K562 (cell line): ENCODE measurements around the gene MRPL11. TPM values are rescaled to one million over a fixed set of nuclear protein-coding genes. Genes with fewer than 3 reads are reported as not detected.

Experiments
- ASH1L ChIP-seq: fragments of 450-650 bp; IDR thresholded peaks from 2 replicates; pipeline ENCODE4 v1.6.1; 2018; ENCODE audit warnings: borderline replicate concordance, mild to moderate bottlenecking, low read depth; ENCODE audit not compliant: partially characterized antibody
- ATF1 ChIP-seq, 2 experiments: fragments of 450-650 bp in 1 of 2; IDR thresholded peaks; 2 replicates each; pipeline ENCODE4 v1.6.1; 2016; ENCODE audit warnings: missing compliant biosample characterization in 1 of 2, missing genetic modification characterization in 1 of 2
- BHLHE40 ChIP-seq: IDR thresholded peaks from 2 replicates; pipeline ENCODE4 v1.6.1; 2011; ENCODE audit warnings: low read length, improper control_type of control experiment
- CBFB ChIP-seq: sonication (generic); formaldehyde crosslinking; IDR thresholded peaks from 2 replicates; pipeline ENCODE4 v1.4.0; 2020; ENCODE audit warnings: mild to moderate bottlenecking, missing genetic modification reagents
- CBX2 ChIP-seq: fragments of 200-600 bp; sonication (generic); IDR thresholded peaks from one replicate; pipeline ENCODE4 v1.6.1; 2012; ENCODE audit warnings: mild to moderate bottlenecking, low read length, inconsistent platforms; ENCODE audit not compliant: insufficient read depth, poor library complexity, severe bottlenecking
- EHMT2 ChIP-seq: fragments of 450-650 bp; IDR thresholded peaks from 2 replicates; pipeline ENCODE4 v1.6.1; 2018; ENCODE audit warnings: antibody characterized with exemption
- ETS2 ChIP-seq: IDR thresholded peaks from 2 replicates; pipeline ENCODE4 v1.6.1; 2016; ENCODE audit warnings: borderline replicate concordance, missing genetic modification characterization, mild to moderate bottlenecking, moderate library complexity, missing compliant biosample characterization; ENCODE audit not compliant: poor library complexity, severe bottlenecking
- FOXM1 ChIP-seq, 2 experiments: fragments of 450-650 bp in 1 of 2; sonication (generic) in 1 of 2; formaldehyde crosslinking in 1 of 2; IDR thresholded peaks; 2 replicates each; pipeline versions ENCODE4 v1.6.1 to v1.9.0; 2017 to 2022; ENCODE audit warnings: low read depth in 2 of 2, mild to moderate bottlenecking in 2 of 2, missing genetic modification reagents in 1 of 2, moderate library complexity in 1 of 2
- GATAD2B ChIP-seq: fragments of 450-650 bp; IDR thresholded peaks from 2 replicates; pipeline ENCODE4 v1.6.1; 2017; ENCODE audit warnings: mild to moderate bottlenecking, borderline replicate concordance
- HMGN3 ChIP-seq: IDR thresholded peaks from 2 replicates; pipeline ENCODE4 v1.6.1; 2011; ENCODE audit warnings: borderline replicate concordance, low read depth, mild to moderate bottlenecking, mixed read lengths, low read length; ENCODE audit not compliant: insufficient read length; ENCODE audit errors: extremely low read depth
- KDM4B ChIP-seq, 2 experiments: fragments of 450-650 bp in 1 of 2; sonication (generic) in 1 of 2; IDR thresholded peaks; 2 replicates each; pipeline ENCODE4 v1.6.1; 2016 to 2017; ENCODE audit warnings: borderline replicate concordance in 2 of 2, antibody characterized with exemption in 1 of 2, low read depth in 1 of 2, mild to moderate bottlenecking in 1 of 2
- LEF1 ChIP-seq: fragments of 450-650 bp; IDR thresholded peaks from 2 replicates; pipeline ENCODE4 v1.6.1; 2016; ENCODE audit warnings: mild to moderate bottlenecking
- MAFF ChIP-seq: IDR thresholded peaks from 2 replicates; pipeline ENCODE4 v1.6.1; 2012; ENCODE audit warnings: low read length, improper control_type of control experiment
- MCM7 ChIP-seq, 2 experiments: fragments of 450-650 bp; IDR thresholded peaks; 2 replicates each; pipeline ENCODE4 v1.6.1; 2016 to 2018
- MNT ChIP-seq, 2 experiments: fragments of 450-650 bp; conservative IDR thresholded peaks; 2 replicates each; pipeline ENCODE4 v1.6.1; 2017; ENCODE audit warnings: mild to moderate bottlenecking in 2 of 2, moderate library complexity in 2 of 2
- NELFE ChIP-seq: IDR thresholded peaks from 2 replicates; pipeline ENCODE4 v1.6.1; 2011; ENCODE audit warnings: mild to moderate bottlenecking; ENCODE audit not compliant: insufficient read depth, insufficient read length
- NFXL1 ChIP-seq: fragments of 450-650 bp; formaldehyde crosslinking; IDR thresholded peaks from 2 replicates; pipeline ENCODE4 v1.4.0; 2021; ENCODE audit warnings: mild to moderate bottlenecking
- PHF8 ChIP-seq: fragments of 200-600 bp; sonication (generic); IDR thresholded peaks from 2 replicates; pipeline ENCODE4 v1.6.1; 2012; ENCODE audit warnings: mixed run types, mild to moderate bottlenecking, inconsistent platforms, low read length, moderate library complexity, borderline replicate concordance
- RHOXF2B ChIP-seq: fragments of 250-450 bp; sonication (Bioruptor Pico); conservative IDR thresholded peaks from 2 replicates; pipeline ENCODE4 v1.5.1; 2021
- SETDB1 ChIP-seq: IDR thresholded peaks from one replicate; pipeline ENCODE4 v1.6.1; 2012; ENCODE audit warnings: low read length, control low read depth, inconsistent platforms
- SMARCA4 ChIP-seq: fragments of 450-650 bp; IDR thresholded peaks from 2 replicates; pipeline ENCODE4 v1.6.1; 2016
- TOE1 ChIP-seq, 2 experiments: fragments of 450-650 bp in 1 of 2; sonication (generic) in 1 of 2; formaldehyde crosslinking in 1 of 2; IDR thresholded peaks; 2 replicates each; pipeline versions ENCODE4 v1.7.1 to v1.8.0; 2016 to 2022; ENCODE audit warnings: borderline replicate concordance in 2 of 2, mild to moderate bottlenecking in 2 of 2, antibody characterized with exemption in 1 of 2, inconsistent platforms in 1 of 2, low read depth in 1 of 2, missing genetic modification reagents in 1 of 2, moderate library complexity in 1 of 2
- ZNF12 ChIP-seq: sonication (generic); formaldehyde crosslinking; IDR thresholded peaks from 2 replicates; pipeline ENCODE4 v1.4.0; 2020; ENCODE audit warnings: mild to moderate bottlenecking, missing genetic modification reagents
- ZNF224 ChIP-seq: sonication (generic); formaldehyde crosslinking; IDR thresholded peaks from 2 replicates; pipeline ENCODE4 v1.8.0; 2022; ENCODE audit warnings: mild to moderate bottlenecking, missing genetic modification reagents
- ZNF23 ChIP-seq: fragments of 250-450 bp; sonication (Bioruptor Pico); IDR thresholded peaks from 2 replicates; pipeline ENCODE4 v1.4.0; 2020; ENCODE audit warnings: mild to moderate bottlenecking
- ZNF316 ChIP-seq: fragments of 450-650 bp; IDR thresholded peaks from 2 replicates; pipeline ENCODE4 v1.6.1; 2016
- polyA plus RNA-seq, 8 experiments: library from polyadenylated mRNA; depleted of rRNA in 4 of 8; stranded (reverse) in 5 of 8; unstranded in 3 of 8; fragments of >200 nt; fragmentation: Nextera tagmentation in 2 of 8; fragmentation: Illumina TruSeq in 1 of 8; extraction: Ambion mirVana in 2 of 8; extraction: Trizol in 1 of 8; gene quantifications; 2 replicates each; pipeline versions ENCODE4 v1.2.1 to v1.2.3, GENCODE V29; 2011 to 2014; ENCODE audit warnings: inconsistent platforms in 1 of 8, missing spikeins in 1 of 8
- total RNA-seq, 7 experiments: library from RNA; depleted of rRNA in 6 of 7; stranded (reverse); fragments of >200 nt in 6 of 7; fragmentation: Illumina TruSeq in 2 of 7; extraction: Trizol in 2 of 7; gene quantifications; 2 replicates each; pipeline versions ENCODE4 v1.2.1 to v1.2.3, GENCODE V29; 2011 to 2021; ENCODE audit warnings: low replicate concordance in 1 of 7
- TF ChIP-seq, protein P1 (sequence below): fragments of 250-450 bp; sonication (Bioruptor Pico); IDR thresholded peaks from 2 replicates; pipeline ENCODE4 v1.8.0; 2022; ENCODE audit warnings: inconsistent platforms

The MRPL11 gene
- total and polyA plus RNA-seq, 9 of the 15 experiments (the other 6 are each of a cell fraction or from before 2014, with no cell fraction given) = 33.0 to 173 (median 91.9) TPM

GRCh38 chr11:66479394-66480116, 40.9 kb upstream of the MRPL11 start (continued):
- TF ChIP-seq LEF1 = no peak
- TF ChIP-seq SETDB1 = no peak
- TF ChIP-seq ASH1L = no peak
- no peak for TF ChIP-seq MCM7 (IDR thresholded peaks at IDR 0.05)
- TF ChIP-seq GATAD2B = no peak
- TF ChIP-seq KDM4B (IDR thresholded peaks at IDR 0.05; ENCODE audit: borderline replicate concordance in 2 of 2, low read depth in 1 of 2) = no peak
- TF ChIP-seq SMARCA4 = no peak
- no peak for TF ChIP-seq CBX2
- TF ChIP-seq NELFE = no peak
- no peak for TF ChIP-seq ZNF316
- TF ChIP-seq BHLHE40 = 0 out of 2 replicates have a peak, but pooled peaks have one; percentile 32
- TF ChIP-seq ZNF224 (CRISPR knock-in tag) = no peak
- TF ChIP-seq EHMT2 = no peak
- TF ChIP-seq FOXM1 (IDR thresholded peaks at IDR 0.05; ENCODE audit: low read depth) = no peak
- TF ChIP-seq FOXM1 (CRISPR knock-in tag; IDR thresholded peaks at IDR 0.05; ENCODE audit: low read depth) = 0 out of 2 replicates have a peak, but pooled peaks have one; percentile 93
- TF ChIP-seq ZNF12 (CRISPR knock-in tag) = no peak; the same call in none of the 2 replicates
- TF ChIP-seq MNT (conservative IDR thresholded peaks at IDR 0.05) = no peak
- TF ChIP-seq ATF1 (CRISPR knock-in tag; IDR thresholded peaks at IDR 0.05) = no peak
- TF ChIP-seq ATF1 (tag; IDR thresholded peaks at IDR 0.05) = no peak
- TF ChIP-seq TOE1 (IDR thresholded peaks at IDR 0.05; ENCODE audit: borderline replicate concordance) = no peak
- TF ChIP-seq TOE1 (CRISPR knock-in tag; IDR thresholded peaks at IDR 0.05; ENCODE audit: borderline replicate concordance, low read depth) = no peak
- 0 out of 2 replicates have a peak, but pooled peaks have one; percentile 14 for TF ChIP-seq RHOXF2B (CRISPR knock-in tag)
- no peak for TF ChIP-seq PHF8
- TF ChIP-seq NFXL1 (CRISPR knock-in tag) = no peak
- TF ChIP-seq ZNF23 (CRISPR knock-in tag) = no peak
- TF ChIP-seq, protein P1, sequence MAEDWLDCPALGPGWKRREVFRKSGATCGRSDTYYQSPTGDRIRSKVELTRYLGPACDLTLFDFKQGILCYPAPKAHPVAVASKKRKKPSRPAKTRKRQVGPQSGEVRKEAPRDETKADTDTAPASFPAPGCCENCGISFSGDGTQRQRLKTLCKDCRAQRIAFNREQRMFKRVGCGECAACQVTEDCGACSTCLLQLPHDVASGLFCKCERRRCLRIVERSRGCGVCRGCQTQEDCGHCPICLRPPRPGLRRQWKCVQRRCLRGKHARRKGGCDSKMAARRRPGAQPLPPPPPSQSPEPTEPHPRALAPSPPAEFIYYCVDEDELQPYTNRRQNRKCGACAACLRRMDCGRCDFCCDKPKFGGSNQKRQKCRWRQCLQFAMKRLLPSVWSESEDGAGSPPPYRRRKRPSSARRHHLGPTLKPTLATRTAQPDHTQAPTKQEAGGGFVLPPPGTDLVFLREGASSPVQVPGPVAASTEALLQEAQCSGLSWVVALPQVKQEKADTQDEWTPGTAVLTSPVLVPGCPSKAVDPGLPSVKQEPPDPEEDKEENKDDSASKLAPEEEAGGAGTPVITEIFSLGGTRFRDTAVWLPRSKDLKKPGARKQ (CRISPR knock-in tag) = no peak
- 0 out of 2 replicates have a peak, but pooled peaks have one; percentile 43 for TF ChIP-seq CBFB
- TF ChIP-seq ETS2 (tag) = no peak
- no peak for TF ChIP-seq MAFF
- TF ChIP-seq HMGN3 = no peak
